H1 (cell line): ENCODE data around the gene GPR139. TPM values are rescaled to one million over a fixed set of nuclear protein-coding genes. Genes with fewer than 3 reads are reported as not detected.

Experiments
- CTCF ChIA-PET: fragments of 300-600 bp; sonication (Branson Sonifier 250); formaldehyde crosslinking; loops from one replicate; lab custom pipeline; 2021; ENCODE audit not compliant: partially characterized antibody; lab: Charles Lee
- POLR2A ChIA-PET: fragments of 300-600 bp; sonication (Branson Sonifier 250); formaldehyde crosslinking; loops from one replicate; lab custom pipeline; 2021; ENCODE audit warnings: inconsistent platforms; ENCODE audit not compliant: partially characterized antibody; lab: Charles Lee
- DNase-seq, 2 experiments: peaks; one replicate each; pipeline versions ENCODE4 v3.0.0 to v3.0.0-alpha.2; 2010 to 2022; ENCODE audit warnings: low spot score in 2 of 2, low read depth in 1 of 2, mixed read lengths in 1 of 2
- FAIRE-seq: peaks from 2 replicates; lab custom pipeline; 2011; peaks lifted over from hg19 to GRCh38; lab: Jason Lieb, UNC
- H2AFZ ChIP-seq: 2 replicates; pipeline ENCODE4 v1.8.1; 2012; ENCODE audit warnings: low read length, inconsistent platforms
- H2AK5ac ChIP-seq: 2 replicates; pipeline ENCODE4 v1.6.1; 2013; ENCODE audit warnings: low read depth, low read length
- H2BK120ac ChIP-seq: replicated peaks from 2 replicates; pipeline ENCODE3; 2013; ENCODE audit warnings: low read depth, low read length, inconsistent platforms
- H2BK12ac ChIP-seq: 2 replicates; pipeline ENCODE4 v1.6.1; 2013; ENCODE audit warnings: low read depth, low read length
- H2BK15ac ChIP-seq: 2 replicates; pipeline ENCODE4 v1.6.1; 2013; ENCODE audit warnings: low read length
- H2BK20ac ChIP-seq: 2 replicates; pipeline ENCODE4 v1.6.1; 2013; ENCODE audit warnings: low read length
- H2BK5ac ChIP-seq: 2 replicates; pipeline ENCODE4 v1.6.1; 2013; ENCODE audit warnings: low read depth, low read length
- H3K14ac ChIP-seq: 2 replicates; pipeline ENCODE4 v1.6.1; 2013; ENCODE audit warnings: inconsistent platforms; ENCODE audit not compliant: insufficient read length
- H3K18ac ChIP-seq: 2 replicates; pipeline ENCODE4 v1.6.1; 2013; ENCODE audit warnings: low read length; ENCODE audit errors: extremely low read depth
- H3K23ac ChIP-seq: 2 replicates; pipeline ENCODE4 v1.6.1; 2013; ENCODE audit warnings: inconsistent platforms; ENCODE audit not compliant: insufficient read length
- H3K23me2 ChIP-seq: 2 replicates; pipeline ENCODE4 v1.6.1; 2013; ENCODE audit warnings: low read depth, low read length
- H3K27ac ChIP-seq: 2 replicates; pipeline ENCODE4 v1.6.1; 2011; ENCODE audit warnings: low read depth, low read length, inconsistent platforms
- H3K27me3 ChIP-seq, 4 experiments: replicated peaks in 1 of 4; 1 replicate in 1 of 4; 2 replicates in 3 of 4; pipeline versions ENCODE4 v1.6.1 to v1.8.1; 2011 to 2013; ENCODE audit warnings: low read length in 3 of 4, mild to moderate bottlenecking in 3 of 4, inconsistent platforms in 2 of 4, mixed read lengths in 2 of 4, moderate library complexity in 1 of 4; ENCODE audit not compliant: control insufficient read depth in 3 of 4, insufficient read depth in 3 of 4; ENCODE audit errors: extremely low read depth in 1 of 4
- H3K36me3 ChIP-seq, 4 experiments: 2 replicates each; pipeline versions ENCODE4 v1.6.1 to v1.8.1; 2011 to 2013; ENCODE audit warnings: mild to moderate bottlenecking in 4 of 4, low read length in 3 of 4, moderate library complexity in 2 of 4, control low read depth in 1 of 4, inconsistent platforms in 1 of 4; ENCODE audit not compliant: insufficient read depth in 4 of 4, control insufficient read depth in 2 of 4
- H3K4ac ChIP-seq: replicated peaks from 2 replicates; pipeline ENCODE3; 2013; ENCODE audit warnings: low read length, low read depth, mixed read lengths, inconsistent platforms; ENCODE audit not compliant: insufficient read length
- H3K4me1 ChIP-seq, 4 experiments: replicated peaks in 1 of 4; 1 replicate in 1 of 4; 2 replicates in 3 of 4; pipeline versions ENCODE4 v1.6.1 to v1.8.1; 2011 to 2013; ENCODE audit warnings: low read length in 3 of 4, inconsistent platforms in 2 of 4, mixed read lengths in 1 of 4; ENCODE audit not compliant: insufficient read depth in 4 of 4, control insufficient read depth in 3 of 4
- H3K4me2 ChIP-seq, 2 experiments: 2 replicates each; pipeline versions ENCODE4 v1.6.1 to v1.8.1; 2011 to 2013; ENCODE audit warnings: low read depth in 2 of 2, low read length in 2 of 2, control low read depth in 1 of 2, inconsistent platforms in 1 of 2, mild to moderate bottlenecking in 1 of 2; ENCODE audit not compliant: insufficient read depth in 1 of 2
- H3K4me3 ChIP-seq, 4 experiments: fragments of 200-600, 300-600 bp in 1 of 4; sonication (generic), shearing (Covaris generic), sonication (Bioruptor Twin) in 1 of 4; 2 replicates each; pipeline versions ENCODE4 v1.5.1 to v1.8.1; 2011 to 2016; ENCODE audit warnings: low read length in 4 of 4, low read depth in 3 of 4, control low read depth in 2 of 4, inconsistent platforms in 2 of 4, mild to moderate bottlenecking in 2 of 4, mixed read lengths in 1 of 4, moderate library complexity in 1 of 4; ENCODE audit not compliant: insufficient read depth in 2 of 4; ENCODE audit errors: extremely low read depth in 1 of 4
- H3K56ac ChIP-seq: replicated peaks from 2 replicates; pipeline ENCODE3; 2013; ENCODE audit warnings: low read depth, mild to moderate bottlenecking, mixed read lengths, low read length, inconsistent platforms; ENCODE audit not compliant: insufficient read length
- H3K79me1 ChIP-seq: 2 replicates; pipeline ENCODE4 v1.6.1; 2013; ENCODE audit warnings: low read depth, low read length, control low read depth
- H3K79me2 ChIP-seq, 2 experiments: 2 replicates each; pipeline versions ENCODE4 v1.6.1 to v1.8.1; 2012 to 2013; ENCODE audit warnings: low read length in 2 of 2, mild to moderate bottlenecking in 2 of 2, inconsistent platforms in 1 of 2; ENCODE audit not compliant: insufficient read depth in 2 of 2, control insufficient read depth in 1 of 2
- H3K9ac ChIP-seq, 4 experiments: replicated peaks in 1 of 4; 1 replicate in 1 of 4; 2 replicates in 3 of 4; pipeline versions ENCODE4 v1.6.1 to v1.8.1; 2011 to 2013; ENCODE audit warnings: low read depth in 3 of 4, low read length in 3 of 4, control low read depth in 2 of 4, mild to moderate bottlenecking in 2 of 4, moderate library complexity in 2 of 4, inconsistent platforms in 1 of 4; ENCODE audit errors: extremely low read depth in 1 of 4
- H3K9me3 ChIP-seq, 2 experiments: 2 replicates each; pipeline versions ENCODE4 v1.6.1 to v1.8.1; 2012 to 2013; ENCODE audit warnings: mild to moderate bottlenecking in 2 of 2, moderate library complexity in 2 of 2, control low read depth in 1 of 2, inconsistent platforms in 1 of 2, low read depth in 1 of 2, low read length in 1 of 2, mixed read lengths in 1 of 2; ENCODE audit not compliant: insufficient read depth in 2 of 2
- H4K20me1 ChIP-seq, 2 experiments: replicated peaks in 1 of 2; 2 replicates each; pipeline versions ENCODE3 to v1.8.1; 2011 to 2013; ENCODE audit warnings: inconsistent platforms in 2 of 2, low read length in 2 of 2, mild to moderate bottlenecking in 1 of 2; ENCODE audit not compliant: insufficient read depth in 2 of 2, control insufficient read depth in 1 of 2
- H4K5ac ChIP-seq: 2 replicates; pipeline ENCODE4 v1.6.1; 2013; ENCODE audit warnings: low read length, low read depth, mixed read lengths, inconsistent platforms; ENCODE audit not compliant: insufficient read length
- H4K8ac ChIP-seq: 2 replicates; pipeline ENCODE4 v1.8.0; 2013; ENCODE audit warnings: mild to moderate bottlenecking, moderate library complexity, low read length, inconsistent platforms; ENCODE audit not compliant: insufficient read depth; ENCODE audit errors: extremely low read depth
- H4K91ac ChIP-seq: replicated peaks from 2 replicates; pipeline ENCODE3; 2013; ENCODE audit warnings: low read length, mixed read lengths, inconsistent platforms; ENCODE audit not compliant: insufficient read length
- CEBPB ChIP-seq: IDR thresholded peaks from 2 replicates; pipeline ENCODE4 v1.6.1; 2012; ENCODE audit warnings: low read depth, low read length
- KDM4A ChIP-seq: IDR thresholded peaks from one replicate; pipeline ENCODE4 v1.7.1; 2012; ENCODE audit warnings: low read depth, mild to moderate bottlenecking, moderate library complexity, low read length, inconsistent platforms; ENCODE audit not compliant: severe bottlenecking
- SIN3A ChIP-seq, 2 experiments: IDR thresholded peaks in 1 of 2; conservative IDR thresholded peaks in 1 of 2; 2 replicates each; pipeline ENCODE4 v1.6.1; 2011 to 2012; ENCODE audit warnings: low read length in 2 of 2, improper control_type of control experiment in 1 of 2, low read depth in 1 of 2, mild to moderate bottlenecking in 1 of 2
- SRF ChIP-seq: IDR thresholded peaks from 2 replicates; pipeline ENCODE4 v1.6.1; 2011; ENCODE audit warnings: mild to moderate bottlenecking, low read depth, low read length, moderate library complexity
- WGBS, 2 experiments: shearing (Covaris generic) in 1 of 2; methylation state at CpG; one replicate each; pipeline versions ENCODE4 v1.1.6 to v1.1.7; 2013 to 2015; ENCODE audit warnings: low lambda C conversion rate in 2 of 2, mixed read lengths in 2 of 2, inconsistent platforms in 1 of 2, low coverage in 1 of 2, missing lambda C conversion rate in 1 of 2; ENCODE audit not compliant: insufficient replicate concordance in 2 of 2, insufficient coverage in 1 of 2, insufficient read length in 1 of 2; ENCODE audit errors: extremely low coverage in 1 of 2, missing lambda C conversion rate in 1 of 2; 5-methylcytosine and 5-hydroxymethylcytosine counted together
- polyA plus RNA-seq, 7 experiments: library from polyadenylated mRNA; depleted of rRNA in 3 of 7; stranded (reverse) in 5 of 7; unstranded in 2 of 7; fragments of >200 nt in 5 of 7; fragments of 200-250 nt in 2 of 7; gene quantifications; 1 replicate in 5 of 7; 2 replicates in 1 of 7; 4 replicates in 1 of 7; pipeline versions ENCODE4 v1.2.1 to v1.2.3, GENCODE V29; 2011 to 2013; ENCODE audit warnings: missing spikeins in 2 of 7, mixed read lengths in 2 of 7
- total RNA-seq: library from RNA; stranded (reverse); fragmentation: NEBNext Ultra II Directional; extraction: Animal tissue kit (Norgen Biotek cat#: 25700); gene quantifications from 2 replicates; pipeline ENCODE4 v1.2.1, GENCODE V29; 2021
- TF ChIP-seq, protein P1 (sequence below): IDR thresholded peaks from 2 replicates; pipeline ENCODE4 v1.6.1; 2011; ENCODE audit warnings: low read length, improper control_type of control experiment

Gene GPR139
- total and polyA plus RNA-seq, 2 of the 8 experiments (the other 6 are each of a cell fraction or from before 2014, with no cell fraction given): 0.84 to 2.2 TPM

DNA sequence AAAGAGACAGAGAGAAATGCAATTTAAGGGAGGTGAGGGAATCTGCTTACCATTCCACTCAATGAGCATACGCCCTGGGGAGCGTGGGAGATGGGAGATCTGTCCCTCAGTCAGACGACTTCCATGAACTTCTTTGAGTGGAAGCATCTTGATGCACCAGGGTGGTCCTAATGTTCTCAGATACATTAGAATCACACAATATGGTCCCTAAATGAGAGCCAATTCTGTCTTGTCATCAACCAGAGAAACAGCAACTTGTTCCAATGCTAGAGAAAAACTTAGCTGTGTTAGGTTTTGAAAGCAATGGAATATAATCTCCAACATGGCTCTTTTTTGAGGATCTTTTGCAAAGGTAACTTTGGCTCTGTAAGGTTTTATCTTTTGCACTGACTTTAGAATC is 44.1 kb downstream of the GPR139 start:
- Histone ChIP-seq H3K79me2 (no peaks in the 10 kb centered on the region), H2BK5ac (no peak overlapping the region), H3K23ac (no peak overlapping the region), H3K4me1 (no peaks in the 10 kb centered on the region), H2BK15ac (no peak overlapping the region), H3K27me3 (no peaks in the 10 kb centered on the region; a peak in 1 of 7 replicates), H3K4ac (no peak overlapping the region), H2BK12ac (no peak overlapping the region), H4K91ac (no peak overlapping the region), H3K18ac (no peak overlapping the region), H3K9ac (no peak overlapping the region), H3K56ac (no peak overlapping the region), H2AFZ (no peak overlapping the region), H3K23me2 (no peaks in the 10 kb centered on the region), H4K5ac (no peak overlapping the region), H3K14ac (no peak overlapping the region), H2BK120ac (no peak overlapping the region), H4K8ac (no peak overlapping the region), H3K4me2 (no peak overlapping the region), H3K4me3 (no peak overlapping the region), H3K36me3 (no peaks in the 10 kb centered on the region), H2BK20ac (no peak overlapping the region), H3K9me3 (no peaks in the 10 kb centered on the region), H3K79me1 (no peaks in the 10 kb centered on the region), H2AK5ac (no peak overlapping the region), H3K27ac (no peak overlapping the region), H4K20me1 (no peaks in the 10 kb centered on the region)
- ChIA-PET CTCF (interaction anchor here (1.3 to 2.0 kb wide), 2 partner anchors 122 to 272 kb away, joined by 3 to 9 read pairs; no protein-coding TSS in a partner anchor), POLR2A (no interaction called here)
- no peak for DNase-seq
- WGBS, 2 experiments: 100% methylated on average over 3 of the region's 3 CpGs; no CpG with 5 or more reads in 1 of the 2 experiments
- no peak for FAIRE-seq
- TF ChIP-seq SIN3A (conservative IDR thresholded peaks at IDR 0.05 in 1 of 2, IDR thresholded peaks at IDR 0.05 in 1 of 2; ENCODE audit: low read depth in 1 of 2, low read length in 2 of 2) (no peak), CEBPB (no peak), SRF (no peak), KDM4A (no peak)
- TF ChIP-seq, protein P1, sequence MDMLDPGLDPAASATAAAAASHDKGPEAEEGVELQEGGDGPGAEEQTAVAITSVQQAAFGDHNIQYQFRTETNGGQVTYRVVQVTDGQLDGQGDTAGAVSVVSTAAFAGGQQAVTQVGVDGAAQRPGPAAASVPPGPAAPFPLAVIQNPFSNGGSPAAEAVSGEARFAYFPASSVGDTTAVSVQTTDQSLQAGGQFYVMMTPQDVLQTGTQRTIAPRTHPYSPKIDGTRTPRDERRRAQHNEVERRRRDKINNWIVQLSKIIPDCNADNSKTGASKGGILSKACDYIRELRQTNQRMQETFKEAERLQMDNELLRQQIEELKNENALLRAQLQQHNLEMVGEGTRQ: no peak
